Loucy (cell line): ENCODE data around the gene LDB1.
A peak's percentile ranks its signal among the peaks of the same experiment; 100 is the strongest.

Source experiments
- H2AFZ ChIP-seq: fragments of 200-600 bp; sonication (generic); 2 replicates; pipeline ENCODE4 v1.6.0; 2016; ENCODE audit warnings: antibody characterized with exemption, mild to moderate bottlenecking, low read length, moderate library complexity
- H3F3A ChIP-seq: fragments of 200-600 bp; 2 replicates; pipeline ENCODE4 v1.6.0; 2016; ENCODE audit warnings: antibody characterized with exemption, low read depth, mild to moderate bottlenecking
- H3K27me3 ChIP-seq: fragments of 200-600 bp; sonication (generic); 2 replicates; pipeline ENCODE4 v1.6.1; 2014; ENCODE audit warnings: low read length, mild to moderate bottlenecking; ENCODE audit not compliant: insufficient read depth, poor library complexity, severe bottlenecking
- H3K36me3 ChIP-seq: fragments of 200-600 bp; sonication (generic); 2 replicates; pipeline ENCODE4 v1.6.1; 2016; ENCODE audit warnings: low read length; ENCODE audit not compliant: insufficient read depth
- H3K4me1 ChIP-seq: fragments of 200-600 bp; sonication (generic); 2 replicates; pipeline ENCODE4 v1.5.1; 2014; ENCODE audit warnings: low read length, mild to moderate bottlenecking; ENCODE audit not compliant: insufficient read depth, poor library complexity, severe bottlenecking
- H3K4me2 ChIP-seq: fragments of 200-600 bp; sonication (generic); 2 replicates; pipeline ENCODE4 v1.6.0; 2014; ENCODE audit warnings: antibody characterized with exemption, low read length, low read depth, mild to moderate bottlenecking; ENCODE audit not compliant: poor library complexity, severe bottlenecking
- H3K4me3 ChIP-seq: fragments of 200-600 bp; sonication (generic); 2 replicates; pipeline ENCODE4 v1.5.1; 2014; ENCODE audit warnings: low read length, mild to moderate bottlenecking, mixed read lengths; ENCODE audit not compliant: poor library complexity, severe bottlenecking
- H3K79me2 ChIP-seq: fragments of 200-600 bp; sonication (generic); 2 replicates; pipeline ENCODE4 v1.6.1; 2014; ENCODE audit warnings: low read length; ENCODE audit not compliant: insufficient read depth
- H3K9ac ChIP-seq: fragments of 200-600 bp; sonication (generic); 2 replicates; pipeline ENCODE4 v1.6.0; 2014; ENCODE audit warnings: mild to moderate bottlenecking, low read depth, low read length, moderate library complexity; ENCODE audit not compliant: poor library complexity, severe bottlenecking
- H3K9me2 ChIP-seq: fragments of 200-600 bp; sonication (generic); replicated peaks from 2 replicates; pipeline ENCODE4 v1.6.1; 2016; ENCODE audit warnings: low read depth, low read length, mixed read lengths
- H3K9me3 ChIP-seq: fragments of 200-600 bp; sonication (generic); 2 replicates; pipeline ENCODE4 v1.6.1; 2014; ENCODE audit warnings: mild to moderate bottlenecking, antibody characterized with exemption, low read length, low read depth; ENCODE audit not compliant: insufficient read depth
- H4K20me1 ChIP-seq: fragments of 200-600 bp; sonication (generic); 2 replicates; pipeline ENCODE4 v1.6.0; 2014; ENCODE audit warnings: antibody characterized with exemption, low read length, mild to moderate bottlenecking; ENCODE audit not compliant: insufficient read depth, poor library complexity, severe bottlenecking
- CTCF ChIP-seq: fragments of 200-600 bp; sonication (generic); conservative IDR thresholded peaks from 2 replicates; pipeline ENCODE4 v1.5.1; 2014; ENCODE audit warnings: mild to moderate bottlenecking, antibody characterized with exemption, low read length
- EZH2phosphoT487 ChIP-seq: fragments of 200-600 bp; IDR thresholded peaks from 2 replicates; pipeline ENCODE4 v1.6.1; 2018; ENCODE audit warnings: antibody characterized with exemption, mild to moderate bottlenecking, moderate library complexity, borderline replicate concordance

Gene LDB1

GRCh38 chr10:102069071-102069470 is 51.1 kb downstream of the LDB1 start:
- no peak overlapping the region for H3K4me2 ChIP-seq
- H3K4me3 ChIP-seq = no peak overlapping the region

GRCh38 chr10:102068216-102068615 is 52.0 kb downstream of the LDB1 start:
- H3K4me2 ChIP-seq = no peak overlapping the region
- H3K4me1 ChIP-seq = peaks cover 16% of the 10 kb centered on the region
- no peak overlapping the region for H3K9ac ChIP-seq
- H3K36me3 ChIP-seq = no peaks in the 10 kb centered on the region
- peaks cover 20% of the 10 kb centered on the region for H4K20me1 ChIP-seq
- H3K9me3 ChIP-seq = no peaks in the 10 kb centered on the region
- TF ChIP-seq EZH2phosphoT487 (no peak), CTCF (no peak)
- H3K9me2 ChIP-seq = no peaks in the 10 kb centered on the region
- no peak overlapping the region for H2AFZ ChIP-seq
- H3K79me2 ChIP-seq = peaks cover 24% of the 10 kb centered on the region
- H3K4me3 ChIP-seq = no peak overlapping the region
- 0 out of 2 replicates have a peak, but pooled peaks cover 1% of the 10 kb centered on the region for H3F3A ChIP-seq
- no peaks in the 10 kb centered on the region for H3K27me3 ChIP-seq

More at GRCh38 chr10:102069071-102069470, 51.1 kb downstream of the LDB1 start:
- Histone ChIP-seq H3K9me3 (no peaks in the 10 kb centered on the region), H2AFZ (no peak overlapping the region), H3K9me2 (no peaks in the 10 kb centered on the region), H3F3A (no peaks in the 10 kb centered on the region), H3K27me3 (no peaks in the 10 kb centered on the region), H3K4me1 (peaks cover 16% of the 10 kb centered on the region), H3K9ac (no peak overlapping the region), H4K20me1 (peaks cover 20% of the 10 kb centered on the region), H3K36me3 (no peaks in the 10 kb centered on the region), H3K79me2 (peaks cover 24% of the 10 kb centered on the region)
- TF ChIP-seq EZH2phosphoT487 = no peak
- TF ChIP-seq CTCF = no peak

GRCh38 chr10:102067091-102067916 is 52.9 kb downstream of the LDB1 start:
- peaks cover 20% of the 10 kb centered on the region for H4K20me1 ChIP-seq

More at GRCh38 chr10:102067091-102067916, 52.9 kb downstream of the LDB1 start:
- H3K36me3 ChIP-seq = no peaks in the 10 kb centered on the region
- peak overlapping the region; percentile 87 for H3K4me3 ChIP-seq
- peaks cover 24% of the 10 kb centered on the region for H3K79me2 ChIP-seq
- H3F3A ChIP-seq = peaks cover 7% of the 10 kb centered on the region; the same call in 1 of the 2 replicates
- H3K27me3 ChIP-seq = no peaks in the 10 kb centered on the region
- peak overlapping the region; percentile 94 for H3K4me2 ChIP-seq
- peak overlapping the region; percentile 86 for H3K9ac ChIP-seq
- H3K4me1 ChIP-seq = peaks cover 16% of the 10 kb centered on the region
- no peaks in the 10 kb centered on the region for H3K9me2 ChIP-seq
- no peak overlapping the region for H2AFZ ChIP-seq
- no peaks in the 10 kb centered on the region for H3K9me3 ChIP-seq
- TF ChIP-seq EZH2phosphoT487 = no peak
- no peak for TF ChIP-seq CTCF
